ENCODE measurements around the gene KRT6B. TPM values are rescaled to one million over a fixed set of nuclear protein-coding genes. Genes with fewer than 3 reads are reported as not detected.

Gene KRT6B
- total RNA-seq, 1 experiment from 2014 or later: not detected

DNA sequence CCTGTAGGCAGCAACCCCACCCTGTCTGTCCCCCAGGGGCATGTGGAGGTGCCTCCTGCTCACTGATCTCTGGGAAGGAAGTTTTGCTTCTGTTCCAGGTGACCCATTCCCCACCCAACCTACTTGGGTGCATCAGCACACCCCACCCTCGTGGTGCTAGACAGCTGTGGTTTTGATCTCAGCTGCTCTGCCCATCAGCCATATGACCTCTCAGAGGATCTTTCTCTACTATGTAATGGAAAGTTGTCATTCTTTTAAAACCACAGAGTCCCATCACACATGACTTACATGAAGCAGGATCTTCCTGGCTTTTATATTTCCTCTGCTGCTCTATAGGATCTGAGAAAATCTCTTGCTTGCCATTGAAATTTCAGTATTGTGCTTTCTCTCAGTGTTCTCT, 32.3 kb downstream of the KRT6B start:
- DNase-seq: no peak
- intact Hi-C loops (cut with micrococcal nuclease; ENCODE audit: unreplicated experiment): no loop called here
- Mint-ChIP-seq H3K36me3 (ENCODE audit: insufficient read depth, unreplicated experiment) (no peaks in the 10 kb centered on the region), H3K4me1 (ENCODE audit: low read depth, unreplicated experiment) (peaks cover 5% of the 10 kb centered on the region), H3K9me3 (ENCODE audit: unreplicated experiment) (no peaks in the 10 kb centered on the region), H3K27me3 (ENCODE audit: insufficient read depth, unreplicated experiment) (no peaks in the 10 kb centered on the region), H3K27ac (ENCODE audit: unreplicated experiment) (no peak overlapping the region), H3K4me3 (ENCODE audit: unreplicated experiment) (no peak overlapping the region)
- H3K36me3 ChIP-seq (ENCODE audit: control insufficient read depth, insufficient read depth, low read length): no peaks in the 10 kb centered on the region
- no peak for TF ChIP-seq CTCF (IDR thresholded peaks at IDR 0.05; ENCODE audit: insufficient read depth in 1 of 2, low read depth in 1 of 2, low read length in 1 of 2, severe bottlenecking in 1 of 2, unreplicated experiment in 1 of 2)
- H3K4me3 ChIP-seq (ENCODE audit: low read depth, low read length): no peak overlapping the region
- H3K4me1 ChIP-seq: peaks cover 2% of the 10 kb centered on the region; the same call in 1 of the 2 replicates
- POLR2A ChIA-PET: no interaction called here
- no TSS peak for BruUV-seq (replicated peaks)
- H3K9me3 ChIP-seq: no peaks in the 10 kb centered on the region
- H3K27me3 ChIP-seq (replicated peaks; ENCODE audit: control insufficient read depth, insufficient read depth, low read length): no peaks in the 10 kb centered on the region
- CTCF ChIA-PET: no interaction called here

DNA sequence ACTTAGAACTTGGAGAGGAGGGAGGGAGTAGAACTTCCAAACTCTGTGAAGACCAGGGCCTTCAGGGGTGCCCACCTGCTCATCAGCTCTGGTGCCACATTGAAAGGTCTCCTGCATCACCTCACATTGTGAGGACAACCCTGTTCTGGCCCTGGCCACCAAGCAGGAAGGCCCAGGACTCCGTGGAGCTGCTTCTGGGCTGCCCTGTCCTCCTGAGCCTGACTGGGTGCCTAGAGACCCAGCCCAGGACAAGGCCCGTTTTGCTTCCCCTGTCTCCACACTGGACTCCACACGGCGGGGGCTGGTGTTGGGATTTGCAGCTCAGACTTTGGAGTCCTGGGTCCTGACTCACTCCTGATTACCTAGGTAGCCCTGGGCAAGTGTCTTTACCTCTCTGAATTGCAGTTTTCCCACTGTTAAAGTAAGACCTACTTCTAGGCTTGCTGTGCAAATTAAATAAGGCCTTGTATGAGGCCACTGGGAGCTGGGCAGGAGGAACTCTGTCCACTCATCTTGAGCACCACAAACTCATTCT, 33.3 kb downstream of the KRT6B start:
- BruUV-seq (replicated peaks): no TSS peak

DNA sequence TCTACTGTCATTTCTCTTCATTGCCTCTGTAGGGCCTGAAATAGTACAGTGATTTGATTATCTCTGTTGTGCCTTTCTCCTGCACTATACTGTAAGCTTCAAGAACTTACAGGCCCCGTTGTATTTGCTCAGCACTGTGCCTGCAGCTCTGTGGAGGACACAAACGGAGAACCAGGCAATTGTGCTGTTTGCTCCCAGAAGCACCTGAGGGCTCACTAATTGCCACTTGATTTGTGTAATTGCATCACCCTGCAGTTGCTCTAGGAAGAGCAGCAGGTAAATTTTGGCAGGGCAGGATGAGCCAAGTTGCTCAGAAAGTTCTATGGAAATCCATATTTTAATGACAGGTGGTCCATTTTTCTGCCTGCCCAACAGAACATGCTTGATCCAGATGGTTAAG, 34.2 kb downstream of the KRT6B start:
- no peaks in the 10 kb centered on the region for H3K27me3 Mint-ChIP-seq (ENCODE audit: insufficient read depth, unreplicated experiment)
- no TSS peak for BruUV-seq (replicated peaks)
- no peak for DNase-seq
- Histone ChIP-seq H3K4me3 (ENCODE audit: low read depth, low read length) (no peak overlapping the region), H3K36me3 (ENCODE audit: control insufficient read depth, insufficient read depth, low read length) (no peaks in the 10 kb centered on the region), H3K4me1 (no peaks in the 10 kb centered on the region), H3K27me3 (replicated peaks; ENCODE audit: control insufficient read depth, insufficient read depth, low read length) (no peaks in the 10 kb centered on the region), H3K9me3 (no peaks in the 10 kb centered on the region)
- no peak overlapping the region for H3K27ac Mint-ChIP-seq (ENCODE audit: unreplicated experiment)
- peaks cover 5% of the 10 kb centered on the region for H3K4me1 Mint-ChIP-seq (ENCODE audit: low read depth, unreplicated experiment)
- no peak for TF ChIP-seq CTCF (IDR thresholded peaks at IDR 0.05; ENCODE audit: insufficient read depth in 1 of 2, low read depth in 1 of 2, low read length in 1 of 2, severe bottlenecking in 1 of 2, unreplicated experiment in 1 of 2)
- no peak overlapping the region for H3K4me3 Mint-ChIP-seq (ENCODE audit: unreplicated experiment)
- H3K36me3 Mint-ChIP-seq (ENCODE audit: insufficient read depth, unreplicated experiment): no peaks in the 10 kb centered on the region
- CTCF ChIA-PET: interaction anchor here (1.0 kb wide), 1 partner anchor 22 kb away, joined by 3 read pairs; no protein-coding TSS in a partner anchor
- POLR2A ChIA-PET: no interaction called here
- H3K9me3 Mint-ChIP-seq (ENCODE audit: unreplicated experiment): no peaks in the 10 kb centered on the region
- intact Hi-C loops (cut with micrococcal nuclease; ENCODE audit: unreplicated experiment): no loop called here

More for the DNA sequence above, 33.3 kb downstream of the KRT6B start:
- Mint-ChIP-seq H3K4me1 (ENCODE audit: low read depth, unreplicated experiment) (peaks cover 5% of the 10 kb centered on the region), H3K36me3 (ENCODE audit: insufficient read depth, unreplicated experiment) (no peaks in the 10 kb centered on the region), H3K27me3 (ENCODE audit: insufficient read depth, unreplicated experiment) (no peaks in the 10 kb centered on the region), H3K27ac (ENCODE audit: unreplicated experiment) (no peak overlapping the region), H3K4me3 (ENCODE audit: unreplicated experiment) (no peak overlapping the region), H3K9me3 (ENCODE audit: unreplicated experiment) (no peaks in the 10 kb centered on the region)
- H3K4me1 ChIP-seq: no peaks in the 10 kb centered on the region
- H3K27me3 ChIP-seq (replicated peaks; ENCODE audit: control insufficient read depth, insufficient read depth, low read length): no peaks in the 10 kb centered on the region
- CTCF ChIA-PET: no interaction called here
- H3K9me3 ChIP-seq: no peaks in the 10 kb centered on the region
- POLR2A ChIA-PET: no interaction called here
- H3K36me3 ChIP-seq (ENCODE audit: control insufficient read depth, insufficient read depth, low read length): no peaks in the 10 kb centered on the region
- no peak for TF ChIP-seq CTCF (IDR thresholded peaks at IDR 0.05; ENCODE audit: insufficient read depth in 1 of 2, low read depth in 1 of 2, low read length in 1 of 2, severe bottlenecking in 1 of 2, unreplicated experiment in 1 of 2)
- intact Hi-C loops (cut with micrococcal nuclease; ENCODE audit: unreplicated experiment): no loop called here
- H3K4me3 ChIP-seq (ENCODE audit: low read depth, low read length): no peak overlapping the region
- no peak for DNase-seq

Measured in Caco-2 (cell line).